HG03045 (cell line): ENCODE data around the gene PCNX2.
"Not testable (repeated sequence)": the region's sequence is repeated elsewhere in the genome, so short reads cannot be mapped to it uniquely, and the experiment has no call there.

Experiments
- ATAC-seq: cut with Tn5 transposase; IDR thresholded peaks from one replicate; pipeline ENCODE4 v1.9.1; 2021; ENCODE audit warnings: mild to moderate bottlenecking, moderate library complexity; ENCODE audit not compliant: unreplicated experiment

The PCNX2 gene

GRCh38 chr1:233112186-233113008 is 183.1 kb downstream of the PCNX2 start:
- ATAC-seq, result no peak

GRCh38 chr1:233111731-233112130 is 183.8 kb downstream of the PCNX2 start:
- no peak for ATAC-seq

DNA sequence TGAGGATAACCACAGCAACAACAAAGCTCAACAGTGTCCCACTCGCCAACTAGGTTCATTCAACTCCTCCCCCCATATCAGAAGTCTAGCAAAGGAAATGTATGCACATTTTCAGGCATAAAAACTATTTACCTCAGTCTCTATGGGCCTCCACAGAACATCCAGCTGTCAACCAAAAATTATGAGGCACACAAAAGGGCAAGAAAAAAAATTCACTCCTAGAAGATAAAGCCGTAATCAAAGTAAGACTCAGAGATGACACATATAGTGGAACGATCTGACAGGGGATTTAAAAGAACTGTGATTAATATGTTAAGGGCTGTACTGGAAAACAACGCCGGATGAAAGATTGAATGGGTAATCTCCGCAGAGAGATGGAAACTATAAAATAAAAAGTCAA is 186.4 kb downstream of the PCNX2 start:
- no peak for ATAC-seq

GRCh38 chr1:233107716-233108130 is 187.8 kb downstream of the PCNX2 start:
- not testable (repeated sequence) for ATAC-seq

GRCh38 chr1:233107130-233107660 is 188.3 kb downstream of the PCNX2 start:
- ATAC-seq, result no peak

GRCh38 chr1:233105225-233105624 is 190.3 kb downstream of the PCNX2 start:
- ATAC-seq, result no peak

- no peak for ATAC-seq
These were observed 193.2 kb downstream of the PCNX2 start for GRCh38 chr1:233102341-233102740.

DNA sequence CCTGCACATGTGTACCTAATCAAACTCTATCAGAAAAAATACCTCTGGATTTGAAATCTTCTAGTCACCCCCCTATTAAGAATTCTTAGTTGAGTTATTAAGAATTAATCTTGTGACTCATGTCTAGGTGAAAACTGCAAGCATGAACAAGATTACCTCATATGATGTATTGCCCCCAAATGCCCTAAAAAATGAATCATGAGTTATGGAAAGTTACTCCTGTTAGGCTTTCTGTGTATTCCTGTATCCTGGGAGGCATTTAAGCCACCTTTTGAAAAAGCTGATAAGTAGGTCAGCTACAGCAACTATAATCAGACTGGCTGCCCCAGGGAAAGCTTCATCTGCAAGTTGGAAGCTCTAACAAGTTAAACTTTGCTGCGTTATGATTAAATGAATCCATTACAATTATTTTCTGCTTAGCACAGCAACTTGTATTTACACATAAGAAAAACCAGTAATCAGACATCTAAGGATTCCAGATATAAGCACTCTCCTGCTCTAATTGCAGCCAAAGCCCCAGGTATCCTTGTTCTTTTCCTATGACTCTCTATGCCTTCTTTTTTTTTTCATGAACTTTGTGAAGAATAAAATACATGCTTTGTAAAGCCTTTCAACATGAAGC is 197.5 kb downstream of the PCNX2 start:
- no peak for ATAC-seq

DNA sequence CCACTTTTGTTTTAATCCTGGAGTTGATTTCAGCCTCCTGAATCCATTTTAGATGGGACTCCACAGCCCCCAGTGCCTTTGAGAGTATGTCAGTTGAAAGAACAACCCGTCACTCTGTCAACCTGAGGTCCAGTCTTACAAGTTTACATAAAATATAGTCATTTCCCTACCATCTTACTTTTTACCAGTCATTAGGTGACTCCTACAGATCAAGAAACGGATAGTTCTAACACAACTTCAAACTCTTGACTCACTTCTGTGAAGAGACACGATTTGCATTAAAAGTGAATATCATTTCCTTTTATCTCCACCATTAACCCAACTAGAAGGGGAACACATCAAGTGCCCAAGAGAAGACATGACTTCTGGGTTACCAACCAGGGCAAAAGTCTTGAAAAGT is 198.0 kb downstream of the PCNX2 start:
- ATAC-seq, result no peak

GRCh38 chr1:233094691-233095090 is 200.8 kb downstream of the PCNX2 start:
- no peak for ATAC-seq

- ATAC-seq, result no peak
These were observed 201.3 kb downstream of the PCNX2 start for GRCh38 chr1:233094269-233094668.

- ATAC-seq, result no peak
These were observed 204.6 kb downstream of the PCNX2 start for GRCh38 chr1:233090746-233091494.

DNA sequence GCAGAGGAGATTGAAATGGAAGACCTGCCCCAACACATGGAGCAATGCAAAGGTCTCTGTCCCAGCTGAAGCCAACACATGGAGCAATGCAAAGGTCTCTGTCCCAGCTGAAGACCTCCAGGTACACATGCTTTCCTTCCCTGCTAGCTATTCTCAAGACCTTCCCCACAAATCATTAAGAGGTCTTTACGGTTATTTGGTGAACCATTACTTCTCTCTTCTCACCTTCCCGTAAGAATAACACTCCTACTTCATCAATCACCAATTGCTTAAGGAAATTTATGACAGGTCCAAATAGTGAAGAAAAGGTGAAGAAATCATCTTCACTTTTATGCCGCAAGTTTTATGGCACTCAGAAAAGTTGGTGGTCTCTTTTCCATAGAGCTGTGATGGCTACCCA is 206.3 kb downstream of the PCNX2 start:
- no peak for ATAC-seq

DNA sequence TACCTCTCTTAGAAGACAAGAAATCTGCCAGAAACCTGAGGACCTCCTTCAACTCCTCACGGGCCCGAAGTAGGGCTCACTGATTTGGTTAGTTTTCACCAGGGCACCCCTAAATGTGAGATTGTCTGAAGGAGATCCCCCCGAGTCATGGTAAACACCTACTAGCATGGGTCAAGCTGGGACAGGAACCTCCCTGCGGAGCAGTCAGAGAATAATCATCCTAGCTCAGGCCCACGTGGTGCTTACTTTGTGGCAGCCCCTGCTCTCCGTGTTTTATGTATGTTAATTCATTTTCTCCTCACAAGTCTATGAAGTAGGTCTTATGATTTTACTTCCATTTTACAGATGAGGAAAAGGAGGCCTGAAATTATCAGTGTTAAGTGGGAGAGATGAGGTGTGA is 206.9 kb downstream of the PCNX2 start:
- ATAC-seq, result no peak

DNA sequence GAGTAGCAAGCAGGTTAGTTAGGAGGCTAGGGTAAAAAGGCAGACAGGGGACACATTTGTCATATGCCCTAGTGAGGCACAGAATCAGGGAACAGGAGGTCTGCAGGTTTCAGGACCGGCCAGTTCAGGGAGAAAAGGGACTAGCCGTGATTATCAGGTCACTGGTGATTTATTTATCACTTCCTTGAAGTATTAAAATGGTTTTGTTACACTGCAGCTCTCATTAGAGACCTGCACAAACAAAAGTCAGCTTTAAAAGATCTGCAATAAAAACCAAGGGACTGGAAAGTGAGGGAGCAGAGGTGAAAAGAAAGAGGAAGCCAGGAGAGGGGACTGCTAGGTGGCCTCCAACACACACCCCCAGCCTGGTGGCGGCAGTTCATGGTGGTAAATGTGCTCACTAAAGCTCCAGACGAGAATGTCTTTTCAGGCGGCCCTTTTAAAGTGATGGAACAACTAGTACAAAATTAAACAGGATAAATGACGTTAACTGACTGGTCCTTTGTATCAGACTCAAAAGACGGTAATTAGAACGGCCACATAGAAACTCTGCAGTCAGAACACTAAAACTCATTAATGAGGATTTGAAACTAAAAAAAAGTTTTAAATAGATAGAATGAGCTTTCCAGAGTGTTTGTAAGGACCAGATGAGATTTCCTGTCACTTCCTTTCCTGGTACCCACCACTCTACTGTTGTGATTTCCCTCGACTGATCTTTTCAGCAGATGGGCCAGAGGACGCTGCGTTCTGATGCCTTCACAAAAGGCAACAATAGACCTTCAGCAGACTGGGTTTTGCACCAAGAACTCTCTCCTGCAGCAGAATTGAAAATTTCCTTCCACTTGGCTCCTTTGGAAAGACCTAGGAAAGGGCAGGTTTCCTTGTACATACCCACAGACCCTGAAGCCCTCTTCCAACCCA is 208.3 kb downstream of the PCNX2 start:
- no peak for ATAC-seq

DNA sequence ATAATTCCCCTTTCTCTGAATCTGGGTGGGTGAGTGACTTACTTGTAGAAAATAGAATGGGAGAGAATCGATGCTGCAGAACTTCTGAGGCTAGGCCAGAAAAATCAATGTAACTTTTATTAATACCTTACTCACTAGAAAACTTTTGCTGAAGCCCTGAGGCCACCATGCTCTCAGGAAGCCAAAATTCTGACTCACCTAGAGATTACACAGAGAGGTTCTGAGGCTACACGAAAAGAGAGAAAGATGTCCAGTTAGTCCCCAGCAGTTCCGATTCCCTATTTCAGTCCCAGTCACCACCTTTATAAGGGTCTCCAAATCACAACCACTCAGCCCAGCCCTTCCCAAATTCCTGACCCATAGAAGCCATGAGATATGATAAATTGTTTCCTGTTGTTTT is 210.0 kb downstream of the PCNX2 start:
- no peak for ATAC-seq

GRCh38 chr1:233082778-233083550 is 212.6 kb downstream of the PCNX2 start:
- ATAC-seq, result no peak

GRCh38 chr1:233081735-233082134 is 213.8 kb downstream of the PCNX2 start:
- no peak for ATAC-seq

DNA sequence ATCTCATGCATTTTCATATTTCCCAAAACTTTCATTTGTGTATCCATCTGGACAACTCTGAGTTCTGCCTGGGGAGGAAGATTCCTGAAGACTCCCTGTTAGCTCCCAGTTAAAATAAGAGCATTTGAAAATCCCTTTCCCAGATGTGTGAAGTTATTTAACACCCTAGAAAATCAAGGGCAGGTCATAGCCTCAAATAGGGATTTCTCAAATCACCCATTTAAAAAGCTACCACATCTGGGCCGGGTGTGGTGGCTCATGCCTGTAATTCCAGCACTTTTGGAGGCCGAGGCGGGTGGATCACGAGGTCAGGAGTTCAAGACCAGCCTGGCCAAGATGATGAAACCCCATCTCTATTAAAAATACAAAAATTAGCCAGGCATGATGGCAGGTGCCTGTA is 214.7 kb downstream of the PCNX2 start:
- not testable (repeated sequence) for ATAC-seq

- no peak for ATAC-seq
These were observed 215.2 kb downstream of the PCNX2 start for GRCh38 chr1:233080286-233080685.
